CD4-positive, alpha-beta memory T cell (primary cell): ENCODE data around the gene DLGAP1. TPM values are rescaled to one million over a fixed set of nuclear protein-coding genes. Genes with fewer than 3 reads are reported as not detected.

Source experiments
- CTCF ChIA-PET: fragments of 350-600 bp; sonication (Branson Sonifier 250); formaldehyde crosslinking; loops from one replicate; lab custom pipeline; 2021; ENCODE audit warnings: inconsistent platforms; ENCODE audit not compliant: partially characterized antibody; lab: Charles Lee
- POLR2A ChIA-PET: fragments of 350-600 bp; sonication (Branson Sonifier 250); formaldehyde crosslinking; loops from one replicate; lab custom pipeline; 2021; ENCODE audit not compliant: partially characterized antibody; lab: Charles Lee
- DNase-seq, 5 donors: peaks; one replicate each; pipeline versions ENCODE4 v3.0.0 to v3.0.0-alpha.2; 2020 to 2022; ENCODE audit warnings: mixed read lengths in 1 of 5
- H3K27ac ChIP-seq: one replicate; pipeline ENCODE4 v1.7.0; 2013; ENCODE audit warnings: low read depth, low read length
- H3K27me3 ChIP-seq: 2 replicates; pipeline ENCODE4 v1.7.0; 2013; ENCODE audit warnings: mild to moderate bottlenecking, low read length, moderate library complexity; ENCODE audit not compliant: insufficient read depth
- H3K36me3 ChIP-seq: 2 replicates; pipeline ENCODE4 v1.7.0; 2013; ENCODE audit warnings: mild to moderate bottlenecking, low read length, moderate library complexity; ENCODE audit not compliant: insufficient read depth
- H3K4me1 ChIP-seq: 2 replicates; pipeline ENCODE4 v1.7.0; 2013; ENCODE audit warnings: mild to moderate bottlenecking, low read length, moderate library complexity; ENCODE audit not compliant: insufficient read depth
- H3K4me3 ChIP-seq, 2 donors: one replicate each; pipeline ENCODE4 v1.7.0; 2013; ENCODE audit warnings: low read length in 2 of 2, mild to moderate bottlenecking in 1 of 2
- H3K9me3 ChIP-seq, 2 donors: one replicate each; pipeline ENCODE4 v1.7.0; 2013; ENCODE audit warnings: low read length in 2 of 2, control low read depth in 1 of 2; ENCODE audit not compliant: control insufficient read depth in 1 of 2
- H3K27ac Mint-ChIP-seq, 7 donors: one replicate each; pipeline ENCODE4 v1.8.0; 2020 to 2021; ENCODE audit warnings: mixed read lengths in 7 of 7, mild to moderate bottlenecking in 6 of 7, inconsistent platforms in 3 of 7, moderate library complexity in 3 of 7
- H3K27me3 Mint-ChIP-seq, 2 donors: one replicate each; pipeline ENCODE4 v1.8.0; 2020 to 2021; ENCODE audit warnings: mixed read lengths in 2 of 2
- H3K36me3 Mint-ChIP-seq, 2 donors: one replicate each; pipeline ENCODE4 v1.8.0; 2020 to 2021; ENCODE audit warnings: mixed read lengths in 2 of 2, inconsistent platforms in 1 of 2, mild to moderate bottlenecking in 1 of 2
- H3K4me1 Mint-ChIP-seq, 4 donors: one replicate each; pipeline ENCODE4 v1.8.0; 2020 to 2021; ENCODE audit warnings: mixed read lengths in 4 of 4, mild to moderate bottlenecking in 1 of 4
- H3K4me3 Mint-ChIP-seq, 8 donors: one replicate each; pipeline ENCODE4 v1.8.0; 2020 to 2021; ENCODE audit warnings: mixed read lengths in 8 of 8, mild to moderate bottlenecking in 7 of 8, moderate library complexity in 6 of 8, inconsistent platforms in 3 of 8
- H3K9me3 Mint-ChIP-seq, 8 donors: one replicate each; pipeline ENCODE4 v1.8.0; 2020 to 2021; ENCODE audit warnings: mixed read lengths in 8 of 8, mild to moderate bottlenecking in 5 of 8, inconsistent platforms in 3 of 8, moderate library complexity in 1 of 8
- intact Hi-C: fragments of 100-400 bp; cut with micrococcal nuclease; formaldehyde crosslinking; loops from one replicate; pipeline ENCODE4 v1.15.1; 2023
- polyA plus RNA-seq, 2 donors: library from polyadenylated mRNA; unstranded; fragments of 300-500 nt; fragmentation: Illumina TruSeq; gene quantifications; one replicate each; pipeline ENCODE4 v1.2.3, GENCODE V29; 2021
- total RNA-seq, 2 experiments: library from RNA; stranded (reverse); gene quantifications; one replicate each; pipeline ENCODE4 v1.2.3, GENCODE V29; 2021

Gene DLGAP1
- total and polyA plus RNA-seq, 4 experiments from 2014 or later = 0.17 to 0.71 (median 0.45) TPM

DNA sequence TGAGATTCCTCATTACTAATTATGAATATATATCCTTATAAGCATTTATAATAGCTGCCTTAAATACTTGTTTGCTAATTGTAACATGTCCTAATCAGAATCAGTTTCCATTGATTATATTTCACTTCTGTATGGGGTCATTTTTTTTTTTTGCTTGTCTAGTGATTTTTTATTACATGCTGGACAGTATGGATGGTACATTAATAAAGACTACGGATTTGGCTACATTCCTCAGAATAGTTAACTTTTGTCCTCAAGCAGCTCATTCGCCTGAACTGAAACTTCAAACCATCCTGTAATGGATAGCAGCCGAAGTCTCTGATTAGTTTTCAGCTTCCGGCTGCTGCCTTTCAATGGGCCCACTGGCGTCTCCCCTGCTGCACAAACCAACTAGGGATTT lies 993.4 kb downstream of the DLGAP1 start:
- Mint-ChIP-seq H3K36me3 (peaks cover 35 to 37% of the 10 kb centered on the region in 2 donors), H3K27ac (no peak overlapping the region), H3K27me3 (no peaks in the 10 kb centered on the region), H3K4me1 (peaks cover 32 to 53% (median 37%) of the 10 kb centered on the region in 4 donors), H3K9me3 (peaks cover 0 to 16% (median 11%) of the 10 kb centered on the region in 8 donors), H3K4me3 (no peak overlapping the region)
- H3K4me3 ChIP-seq = no peak overlapping the region
- CTCF ChIA-PET = interaction anchor here (1.2 to 7.8 kb wide), 11 partner anchors 7 to 204 kb away, joined by 3 to 46 read pairs (median 5); no protein-coding TSS in a partner anchor
- DNase-seq = no peak
- H3K9me3 ChIP-seq = no peaks in the 10 kb centered on the region
- H3K27ac ChIP-seq = no peak overlapping the region
- no peaks in the 10 kb centered on the region for H3K27me3 ChIP-seq
- peaks cover 10% of the 10 kb centered on the region for H3K36me3 ChIP-seq
- intact Hi-C loops = no loop called here
- peaks cover 41% of the 10 kb centered on the region for H3K4me1 ChIP-seq
- POLR2A ChIA-PET = interaction anchor here (0.6 to 7.9 kb wide), 4 partner anchors 7 to 133 kb away, joined by 3 to 139 read pairs (median 34); partner anchors contain the start of gene TGIF1

GRCh38 chr18:3460823-3461398 lies 994.2 kb downstream of the DLGAP1 start:
- H3K36me3 ChIP-seq = peaks cover 18% of the 10 kb centered on the region
- Mint-ChIP-seq H3K27me3 (no peaks in the 10 kb centered on the region), H3K4me1 (peaks cover 28 to 53% (median 36%) of the 10 kb centered on the region in 4 donors), H3K27ac (peak overlapping the region in 4 of 7 donors; percentile 10 to 81 (median 49)), H3K9me3 (peaks cover 0 to 16% (median 11%) of the 10 kb centered on the region in 8 donors), H3K36me3 (peaks cover 41 to 42% of the 10 kb centered on the region in 2 donors), H3K4me3 (peak overlapping the region in 1 of 8 donors; percentile 2)
- ChIA-PET POLR2A (interaction anchor here (0.6 to 7.9 kb wide), 5 partner anchors 12 to 198 kb away, joined by 3 to 139 read pairs (median 3); partner anchors contain the start of gene TGIF1), CTCF (interaction anchor here (1.2 to 7.8 kb wide), 10 partner anchors 8 to 205 kb away, joined by 3 to 46 read pairs (median 5); no protein-coding TSS in a partner anchor)
- H3K4me1 ChIP-seq = peaks cover 41% of the 10 kb centered on the region
- no peaks in the 10 kb centered on the region for H3K27me3 ChIP-seq
- no peak for DNase-seq
- H3K9me3 ChIP-seq = no peaks in the 10 kb centered on the region
- H3K27ac ChIP-seq = no peak overlapping the region
- intact Hi-C loops = no loop called here
- no peak overlapping the region for H3K4me3 ChIP-seq

DNA sequence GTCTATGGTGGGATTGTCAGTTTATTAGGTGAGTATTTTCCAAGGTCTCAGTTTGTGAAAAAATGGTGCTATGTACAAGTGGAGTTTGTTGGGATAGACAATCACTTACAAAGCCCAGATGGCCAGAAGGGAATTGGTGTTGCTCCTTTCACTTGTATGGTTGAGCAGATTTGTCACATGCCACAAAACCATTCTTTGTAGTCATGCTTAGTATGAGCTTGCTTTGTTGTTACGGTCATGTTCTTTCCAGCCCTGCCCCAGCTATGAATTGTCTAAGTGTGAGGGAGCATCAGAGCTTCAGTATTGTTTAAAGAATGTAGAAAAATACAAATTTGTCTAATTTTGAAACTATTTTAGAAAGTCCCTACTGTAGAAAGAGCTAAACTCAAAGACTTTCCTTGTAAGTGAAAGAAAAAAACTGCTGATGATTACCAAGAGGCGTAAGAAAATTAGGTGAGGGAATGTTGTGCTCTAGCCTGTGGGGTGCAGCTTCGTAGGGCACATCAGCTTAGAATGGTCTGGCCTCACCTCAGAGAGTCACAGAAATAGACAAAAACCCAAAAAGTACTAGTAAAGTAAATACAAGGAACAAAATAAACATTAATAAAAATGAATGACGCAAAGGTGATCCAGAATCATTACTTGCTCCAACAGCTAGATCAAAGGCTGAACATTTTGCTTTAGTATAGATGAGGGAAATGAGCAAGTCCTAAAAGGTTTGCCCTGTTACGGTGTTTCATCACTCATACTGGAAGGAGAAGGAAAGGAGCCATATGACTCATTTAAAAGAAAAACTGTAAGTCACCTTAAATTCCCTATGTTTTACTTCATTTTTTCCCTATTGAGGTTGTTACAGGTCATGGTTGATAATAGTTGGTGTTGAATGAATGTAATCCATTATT lies 995.9 kb downstream of the DLGAP1 start:
- Mint-ChIP-seq H3K27me3 (no peaks in the 10 kb centered on the region), H3K4me1 (peaks cover 33 to 65% (median 45%) of the 10 kb centered on the region in 4 donors), H3K4me3 (peak overlapping the region in 7 of 8 donors; percentile 65 to 85 (median 74)), H3K9me3 (peaks cover 0 to 16% (median 11%) of the 10 kb centered on the region in 8 donors), H3K36me3 (peaks cover 41 to 42% of the 10 kb centered on the region in 2 donors), H3K27ac (peak overlapping the region; percentile 81 to 96 (median 92))
- H3K9me3 ChIP-seq = no peaks in the 10 kb centered on the region
- POLR2A ChIA-PET = interaction anchor here (0.7 to 7.9 kb wide), 14 partner anchors 8 to 474 kb away, joined by 3 to 139 read pairs (median 8); partner anchors contain the start of genes MYL12A and TGIF1
- no peak overlapping the region for H3K4me3 ChIP-seq
- CTCF ChIA-PET = interaction anchor here (0.9 to 7.8 kb wide), 14 partner anchors 8 to 212 kb away, joined by 3 to 46 read pairs (median 6); partner anchors contain the start of gene MYL12A
- peaks cover 21% of the 10 kb centered on the region for H3K36me3 ChIP-seq
- DNase-seq = peak in 3 of 5 donors; percentile 8 to 42 (median 10)
- H3K27ac ChIP-seq = peak overlapping the region; percentile 45
- no peaks in the 10 kb centered on the region for H3K27me3 ChIP-seq
- intact Hi-C loops = loop anchor here (1.0 to 5.0 kb wide), 2 partner anchors 11 to 43 kb away; no protein-coding TSS in a partner anchor
- H3K4me1 ChIP-seq = peaks cover 53% of the 10 kb centered on the region

DNA sequence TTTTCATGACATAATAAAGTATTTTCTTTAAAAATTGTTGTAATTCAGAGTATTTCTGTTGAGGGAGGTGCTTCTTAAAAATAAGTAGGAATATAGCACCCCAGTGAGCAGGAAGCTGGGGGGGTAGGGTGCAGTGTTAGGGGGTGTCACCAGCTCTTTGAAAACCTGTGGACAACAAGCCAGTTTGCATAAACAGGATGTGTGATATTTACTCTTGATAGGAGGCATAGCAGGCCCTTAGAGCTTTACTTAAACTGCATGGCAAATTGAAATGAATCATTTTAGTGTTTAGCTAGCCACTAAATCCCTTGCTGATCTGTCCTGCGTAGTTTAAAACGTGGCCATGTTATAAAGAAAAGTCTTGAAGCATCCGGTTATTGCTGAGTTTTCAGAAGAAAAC lies 996.7 kb downstream of the DLGAP1 start:
- Histone ChIP-seq H3K27me3 (no peaks in the 10 kb centered on the region), H3K9me3 (no peaks in the 10 kb centered on the region), H3K36me3 (peaks cover 21% of the 10 kb centered on the region), H3K4me3 (no peak overlapping the region), H3K27ac (peak overlapping the region; percentile 45), H3K4me1 (peaks cover 61% of the 10 kb centered on the region)
- intact Hi-C loops = loop anchor here (1.0 to 5.0 kb wide), 2 partner anchors 10 to 44 kb away; no protein-coding TSS in a partner anchor
- peak; percentile 36 to 54 (median 46) for DNase-seq
- H3K27me3 Mint-ChIP-seq = no peaks in the 10 kb centered on the region
- peak overlapping the region; percentile 81 to 96 (median 92) for H3K27ac Mint-ChIP-seq
- H3K36me3 Mint-ChIP-seq = peaks cover 42 to 46% of the 10 kb centered on the region in 2 donors
- ChIA-PET CTCF (interaction anchor here (0.9 to 7.8 kb wide), 13 partner anchors 8 to 211 kb away, joined by 3 to 46 read pairs (median 7); partner anchors contain the start of gene MYL12A), POLR2A (interaction anchor here (0.9 to 7.9 kb wide), 14 partner anchors 9 to 473 kb away, joined by 3 to 139 read pairs (median 8); partner anchors contain the start of genes MYL12A and TGIF1)
- H3K4me1 Mint-ChIP-seq = peaks cover 38 to 72% (median 51%) of the 10 kb centered on the region in 4 donors
- peak overlapping the region in 7 of 8 donors; percentile 65 to 85 (median 74) for H3K4me3 Mint-ChIP-seq
- H3K9me3 Mint-ChIP-seq = peaks cover 0 to 16% (median 11%) of the 10 kb centered on the region in 8 donors

GRCh38 chr18:3457261-3457724 lies 997.8 kb downstream of the DLGAP1 start:
- no peak overlapping the region for H3K4me3 ChIP-seq
- Mint-ChIP-seq H3K36me3 (peaks cover 42 to 48% of the 10 kb centered on the region in 2 donors), H3K27me3 (no peaks in the 10 kb centered on the region), H3K27ac (peak overlapping the region; percentile 68 to 92 (median 85)), H3K4me1 (peaks cover 42 to 77% (median 58%) of the 10 kb centered on the region in 4 donors), H3K9me3 (peaks cover 0 to 14% (median 8%) of the 10 kb centered on the region in 8 donors), H3K4me3 (peak overlapping the region in 6 of 8 donors; percentile 18 to 75 (median 49))
- H3K27me3 ChIP-seq = no peaks in the 10 kb centered on the region
- peaks cover 21% of the 10 kb centered on the region for H3K36me3 ChIP-seq
- CTCF ChIA-PET = interaction anchor here (0.9 to 7.8 kb wide), 10 partner anchors 10 to 210 kb away, joined by 3 to 46 read pairs (median 14); partner anchors contain the start of gene MYL12A
- intact Hi-C loops = loop anchor here (5.0 kb wide), 1 partner anchor 45 kb away; no protein-coding TSS in a partner anchor
- H3K9me3 ChIP-seq = no peaks in the 10 kb centered on the region
- DNase-seq = no peak
- POLR2A ChIA-PET = interaction anchor here (1.3 to 7.9 kb wide), 8 partner anchors 9 to 398 kb away, joined by 3 to 139 read pairs (median 13); partner anchors contain the start of genes MYL12A and TGIF1
- no peak overlapping the region for H3K27ac ChIP-seq
- peaks cover 72% of the 10 kb centered on the region for H3K4me1 ChIP-seq

DNA sequence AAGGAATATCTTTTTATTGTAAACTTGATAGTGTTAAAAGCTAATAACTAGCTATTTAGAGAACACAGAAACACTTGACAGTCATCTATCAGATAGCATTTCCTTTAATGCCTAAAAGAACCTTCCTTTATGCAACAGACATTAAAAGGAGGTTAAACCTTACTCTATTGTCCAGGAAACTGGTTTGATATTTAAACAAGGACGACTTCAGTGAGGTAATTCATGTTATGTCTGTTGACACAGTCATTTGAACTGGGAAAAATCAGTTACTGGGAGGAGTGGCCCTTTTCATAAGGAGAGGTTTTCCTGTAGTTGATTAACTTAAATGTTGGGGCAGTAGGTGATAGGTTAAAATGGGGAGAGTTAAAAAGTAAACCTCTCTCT lies 998.4 kb downstream of the DLGAP1 start:
- intact Hi-C loops = loop anchor here (5.0 kb wide), 1 partner anchor 46 kb away; no protein-coding TSS in a partner anchor
- CTCF ChIA-PET = interaction anchor here (0.9 to 7.8 kb wide), 10 partner anchors 10 to 209 kb away, joined by 3 to 68 read pairs (median 18); no protein-coding TSS in a partner anchor
- Histone ChIP-seq H3K9me3 (no peaks in the 10 kb centered on the region), H3K36me3 (peaks cover 21% of the 10 kb centered on the region), H3K4me3 (no peak overlapping the region), H3K27me3 (no peaks in the 10 kb centered on the region), H3K27ac (no peak overlapping the region), H3K4me1 (peaks cover 73% of the 10 kb centered on the region)
- no peak for DNase-seq
- Mint-ChIP-seq H3K9me3 (peaks cover 0 to 8% (median 4%) of the 10 kb centered on the region in 8 donors), H3K27ac (peak overlapping the region in 4 of 7 donors; percentile 56 to 92 (median 84)), H3K4me3 (peak overlapping the region in 1 of 8 donors; percentile 7), H3K27me3 (no peaks in the 10 kb centered on the region), H3K4me1 (peaks cover 42 to 79% (median 58%) of the 10 kb centered on the region in 4 donors), H3K36me3 (peaks cover 36 to 45% of the 10 kb centered on the region in 2 donors)
- POLR2A ChIA-PET = interaction anchor here (1.3 to 7.9 kb wide), 5 partner anchors 8 to 152 kb away, joined by 3 to 139 read pairs (median 12); partner anchors contain the start of gene TGIF1
